Activated T-helper 1 cell treated with Interleukin-2 at 50 U/mL for 16 hours (primary cell): Measurements from ENCODE around the gene FITM1.

Experiments
- DNase-seq: peaks from one replicate; pipeline ENCODE4 v3.0.0-alpha.2; 2020; ENCODE audit warnings: low read depth

Gene FITM1

GRCh38 chr14:24130380-24130716 lies at the start of gene FITM1:
FITM1 (plus strand) TSS chr14:24130659; CDS start chr14:24131564, 905 bp downstream.
- DNase-seq: no peak

GRCh38 chr14:24080888-24081738 lies 49.3 kb upstream of the FITM1 start:
- DNase-seq: peak; percentile 52

GRCh38 chr14:24081739-24082211 lies 48.7 kb upstream of the FITM1 start:
- DNase-seq: no peak

- no peak for DNase-seq
Measured at GRCh38 chr14:24082411-24083080, 47.9 kb upstream of the FITM1 start.

- DNase-seq: no peak
Measured at GRCh38 chr14:24083462-24083861, 47.0 kb upstream of the FITM1 start.

- DNase-seq: no peak
Measured at GRCh38 chr14:24084440-24084839, 46.0 kb upstream of the FITM1 start.

- DNase-seq: no peak
Measured at GRCh38 chr14:24085215-24085614, 45.2 kb upstream of the FITM1 start.

- no peak for DNase-seq
Measured at GRCh38 chr14:24086193-24086955, 44.1 kb upstream of the FITM1 start.

GRCh38 chr14:24087004-24087403 lies 43.5 kb upstream of the FITM1 start:
- DNase-seq: no peak

GRCh38 chr14:24088095-24088494 lies 42.4 kb upstream of the FITM1 start:
- DNase-seq: no peak

GRCh38 chr14:24089890-24090289 lies 40.6 kb upstream of the FITM1 start:
- no peak for DNase-seq

GRCh38 chr14:24092110-24092504 lies 38.4 kb upstream of the FITM1 start:
- DNase-seq: no peak

GRCh38 chr14:24092505-24093206 lies 37.8 kb upstream of the FITM1 start:
- DNase-seq: no peak

- DNase-seq: no peak
Measured at GRCh38 chr14:24093207-24093900, 37.1 kb upstream of the FITM1 start.

GRCh38 chr14:24093901-24094840 lies 36.3 kb upstream of the FITM1 start, which contains the start of gene PCK2:
PCK2 (plus strand) TSS chr14:24094311; CDS start chr14:24094406, 95 bp downstream.
- DNase-seq: peak; percentile 62

GRCh38 chr14:24094841-24095270 lies 35.6 kb upstream of the FITM1 start:
- no peak for DNase-seq

GRCh38 chr14:24095271-24096068 lies 35.0 kb upstream of the FITM1 start:
- no peak for DNase-seq

- no peak for DNase-seq
Measured at GRCh38 chr14:24096545-24097181, 33.8 kb upstream of the FITM1 start.
